ENCODE results near the gene PRKAG2.

GRCh38 chr7:151754688-151755130 is 122.2 kb downstream of the PRKAG2 start:
- TF ChIP-seq CTCF (conservative IDR thresholded peaks at IDR 0.05; ENCODE audit: low read depth, low read length) = no peak
- TF ChIP-seq EZH2 (IDR thresholded peaks at IDR 0.05; ENCODE audit: low read length, unreplicated experiment) = no peak
- TF ChIP-seq EZH2phosphoT487 (IDR thresholded peaks at IDR 0.05; ENCODE audit: borderline replicate concordance, low read length) = no peak

Data from PC-3 (cell line).